ENCODE data around the gene DOCK10.

DOCK10 gene

GRCh38 chr2:224875841-224876240, 166.4 kb downstream of the DOCK10 start:
- no peak for DNase-seq
- in situ Hi-C loops (cut with HindIII; ENCODE audit: low pct_ligation_motif_present, low pct_unique_long_range_greater_than_20kb, low sequenced_read_pairs) = no loop called here

- in situ Hi-C loops (cut with HindIII; ENCODE audit: low pct_ligation_motif_present, low pct_unique_long_range_greater_than_20kb, low sequenced_read_pairs) = no loop called here
- no peak for DNase-seq
Measured at GRCh38 chr2:224875153-224875552, 167.1 kb downstream of the DOCK10 start.

- in situ Hi-C loops (cut with HindIII; ENCODE audit: low pct_ligation_motif_present, low pct_unique_long_range_greater_than_20kb, low sequenced_read_pairs) = no loop called here
- no peak for DNase-seq
Measured at GRCh38 chr2:224871813-224872212, 170.5 kb downstream of the DOCK10 start.

- in situ Hi-C loops (cut with HindIII; ENCODE audit: low pct_ligation_motif_present, low pct_unique_long_range_greater_than_20kb, low sequenced_read_pairs) = no loop called here
- no peak for DNase-seq
Measured at GRCh38 chr2:224870341-224870740, 171.9 kb downstream of the DOCK10 start.

- in situ Hi-C loops (cut with HindIII; ENCODE audit: low pct_ligation_motif_present, low pct_unique_long_range_greater_than_20kb, low sequenced_read_pairs) = no loop called here
- no peak for DNase-seq
Measured at GRCh38 chr2:224869601-224870233, 172.6 kb downstream of the DOCK10 start.

- in situ Hi-C loops (cut with HindIII; ENCODE audit: low pct_ligation_motif_present, low pct_unique_long_range_greater_than_20kb, low sequenced_read_pairs) = no loop called here
- DNase-seq = no peak
Measured at GRCh38 chr2:224865016-224865415, 177.3 kb downstream of the DOCK10 start.

GRCh38 chr2:224861266-224861665, 181.0 kb downstream of the DOCK10 start:
- in situ Hi-C loops (cut with HindIII; ENCODE audit: low pct_ligation_motif_present, low pct_unique_long_range_greater_than_20kb, low sequenced_read_pairs) = no loop called here
- no peak for DNase-seq

GRCh38 chr2:224860786-224861185, 181.5 kb downstream of the DOCK10 start:
- DNase-seq = no peak
- in situ Hi-C loops (cut with HindIII; ENCODE audit: low pct_ligation_motif_present, low pct_unique_long_range_greater_than_20kb, low sequenced_read_pairs) = no loop called here

GRCh38 chr2:224851811-224852210, 190.5 kb downstream of the DOCK10 start:
- no peak for DNase-seq
- in situ Hi-C loops (cut with HindIII; ENCODE audit: low pct_ligation_motif_present, low pct_unique_long_range_greater_than_20kb, low sequenced_read_pairs) = no loop called here

- DNase-seq = no peak
- in situ Hi-C loops (cut with HindIII; ENCODE audit: low pct_ligation_motif_present, low pct_unique_long_range_greater_than_20kb, low sequenced_read_pairs) = no loop called here
Measured at GRCh38 chr2:224850081-224850480, 192.2 kb downstream of the DOCK10 start.

- in situ Hi-C loops (cut with HindIII; ENCODE audit: low pct_ligation_motif_present, low pct_unique_long_range_greater_than_20kb, low sequenced_read_pairs) = no loop called here
Measured at GRCh38 chr2:224849264-224849663, 193.0 kb downstream of the DOCK10 start.

GRCh38 chr2:224847961-224848850, 194.1 kb downstream of the DOCK10 start:
- in situ Hi-C loops (cut with HindIII; ENCODE audit: low pct_ligation_motif_present, low pct_unique_long_range_greater_than_20kb, low sequenced_read_pairs) = no loop called here
- DNase-seq = peak; percentile 87

More at GRCh38 chr2:224849264-224849663, 193.0 kb downstream of the DOCK10 start:
- no peak for DNase-seq

GRCh38 chr2:224847381-224847780, 194.9 kb downstream of the DOCK10 start:
- no peak for DNase-seq
- in situ Hi-C loops (cut with HindIII; ENCODE audit: low pct_ligation_motif_present, low pct_unique_long_range_greater_than_20kb, low sequenced_read_pairs) = no loop called here

- no peak for DNase-seq
- in situ Hi-C loops (cut with HindIII; ENCODE audit: low pct_ligation_motif_present, low pct_unique_long_range_greater_than_20kb, low sequenced_read_pairs) = no loop called here
Measured at GRCh38 chr2:224846686-224847085, 195.6 kb downstream of the DOCK10 start.

- no peak for DNase-seq
- in situ Hi-C loops (cut with HindIII; ENCODE audit: low pct_ligation_motif_present, low pct_unique_long_range_greater_than_20kb, low sequenced_read_pairs) = no loop called here
Measured at GRCh38 chr2:224846161-224846560, 196.1 kb downstream of the DOCK10 start.

GRCh38 chr2:224843141-224843540, 199.1 kb downstream of the DOCK10 start:
- DNase-seq = peak; percentile 11
- in situ Hi-C loops (cut with HindIII; ENCODE audit: low pct_ligation_motif_present, low pct_unique_long_range_greater_than_20kb, low sequenced_read_pairs) = no loop called here

- in situ Hi-C loops (cut with HindIII; ENCODE audit: low pct_ligation_motif_present, low pct_unique_long_range_greater_than_20kb, low sequenced_read_pairs) = no loop called here
- DNase-seq = no peak
Measured at GRCh38 chr2:224841910-224842309, 200.4 kb downstream of the DOCK10 start.

- no peak for DNase-seq
Measured at GRCh38 chr2:224838335-224838734, 203.9 kb downstream of the DOCK10 start.

GRCh38 chr2:224837558-224837957, 204.7 kb downstream of the DOCK10 start:
- in situ Hi-C loops (cut with HindIII; ENCODE audit: low pct_ligation_motif_present, low pct_unique_long_range_greater_than_20kb, low sequenced_read_pairs) = no loop called here
- peak; percentile 82 for DNase-seq

More at GRCh38 chr2:224838335-224838734, 203.9 kb downstream of the DOCK10 start:
- in situ Hi-C loops (cut with HindIII; ENCODE audit: low pct_ligation_motif_present, low pct_unique_long_range_greater_than_20kb, low sequenced_read_pairs) = no loop called here

GRCh38 chr2:224837066-224837465, 205.2 kb downstream of the DOCK10 start:
- DNase-seq = no peak
- in situ Hi-C loops (cut with HindIII; ENCODE audit: low pct_ligation_motif_present, low pct_unique_long_range_greater_than_20kb, low sequenced_read_pairs) = no loop called here

Data from ACHN (cell line).